ENCODE measurements around the gene PPP4R4. TPM values are rescaled to one million over a fixed set of nuclear protein-coding genes. Genes with fewer than 3 reads are reported as not detected.

PPP4R4 gene
- total RNA-seq, 1 experiment from 2014 or later: 5.5 TPM

- BruUV-seq (replicated peaks): no TSS peak
- Histone ChIP-seq H3K27me3 (ENCODE audit: insufficient read depth, low read length) (no peaks in the 10 kb centered on the region), H3K9me2 (ENCODE audit: insufficient read depth) (no peaks in the 10 kb centered on the region), H2AFZ (ENCODE audit: low read depth, low read length, poor library complexity, severe bottlenecking) (no peak overlapping the region), H3K79me2 (ENCODE audit: insufficient read depth, low read length) (no peaks in the 10 kb centered on the region), H3K4me1 (ENCODE audit: control insufficient read depth in 1 of 2, insufficient read depth in 2 of 2, low read length in 2 of 2) (no peaks in the 10 kb centered on the region), H3K4me3 (replicated peaks in 1 of 2; ENCODE audit: low read depth in 1 of 2, low read length in 2 of 2) (no peak overlapping the region), H3K36me3 (ENCODE audit: control insufficient read depth in 1 of 2, insufficient read depth in 2 of 2, low read length in 2 of 2) (no peaks in the 10 kb centered on the region), H3K4me2 (ENCODE audit: low read length) (no peak overlapping the region), H3K9ac (ENCODE audit: low read length) (no peak overlapping the region), H3K9me3 (ENCODE audit: control insufficient read depth in 1 of 2, insufficient read depth in 1 of 2, low read depth in 1 of 2, low read length in 2 of 2) (no peaks in the 10 kb centered on the region; a peak in 1 of 4 replicates), H3K27ac (ENCODE audit: low read depth, low read length) (no peak overlapping the region), H4K20me1 (ENCODE audit: insufficient read depth) (no peaks in the 10 kb centered on the region)
- ChIA-PET POLR2A (no interaction called here), CTCF (no interaction called here), RAD21 (ENCODE audit: low non-redundant PET in 1 of 2, low total read pairs in 2 of 2, uncharacterized antibody in 2 of 2, unreplicated experiment in 2 of 2) (no interaction called here)
- DNase-seq (ENCODE audit: low read depth, low spot score): no peak
- intact Hi-C loops (cut with micrococcal nuclease): no loop called here
- TF ChIP-seq, protein P1, sequence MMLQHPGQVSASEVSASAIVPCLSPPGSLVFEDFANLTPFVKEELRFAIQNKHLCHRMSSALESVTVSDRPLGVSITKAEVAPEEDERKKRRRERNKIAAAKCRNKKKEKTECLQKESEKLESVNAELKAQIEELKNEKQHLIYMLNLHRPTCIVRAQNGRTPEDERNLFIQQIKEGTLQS (IDR thresholded peaks at IDR 0.05): no peak
- TF ChIP-seq CEBPB (IDR thresholded peaks at IDR 0.05; ENCODE audit: low read depth) (no peak), EGR1 (IDR thresholded peaks at IDR 0.05; ENCODE audit: low read depth) (no peak), FOSL1 (IDR thresholded peaks at IDR 0.05; ENCODE audit: low read depth) (no peak), TCF7L2 (IDR thresholded peaks at IDR 0.05; ENCODE audit: borderline replicate concordance, extremely low read depth, insufficient read depth, insufficient read length) (no peak), CTCF (IDR thresholded peaks at IDR 0.05 in 2 of 3, conservative IDR thresholded peaks at IDR 0.05 in 1 of 3; ENCODE audit: borderline replicate concordance in 1 of 3, insufficient read depth in 1 of 3, low read depth in 2 of 3, low read length in 2 of 3) (no peak), CBX3 (IDR thresholded peaks at IDR 0.05; ENCODE audit: low read depth) (no peak), EZH2 (IDR thresholded peaks at IDR 0.05) (no peak), ZNF274 (IDR thresholded peaks at IDR 0.05; ENCODE audit: low read depth, low read length) (no peak), RAD21 (IDR thresholded peaks at IDR 0.05; ENCODE audit: low read depth) (no peak)
- ATAC-seq: no peak
Observed at GRCh38 chr14:94152676-94153075, 21.4 kb upstream of the PPP4R4 start.
